ENCODE results near the gene NSD2.
"Not testable (repeated sequence)": the region's sequence is repeated elsewhere in the genome, so short reads cannot be mapped to it uniquely, and the experiment has no call there.

Gene NSD2

DNA sequence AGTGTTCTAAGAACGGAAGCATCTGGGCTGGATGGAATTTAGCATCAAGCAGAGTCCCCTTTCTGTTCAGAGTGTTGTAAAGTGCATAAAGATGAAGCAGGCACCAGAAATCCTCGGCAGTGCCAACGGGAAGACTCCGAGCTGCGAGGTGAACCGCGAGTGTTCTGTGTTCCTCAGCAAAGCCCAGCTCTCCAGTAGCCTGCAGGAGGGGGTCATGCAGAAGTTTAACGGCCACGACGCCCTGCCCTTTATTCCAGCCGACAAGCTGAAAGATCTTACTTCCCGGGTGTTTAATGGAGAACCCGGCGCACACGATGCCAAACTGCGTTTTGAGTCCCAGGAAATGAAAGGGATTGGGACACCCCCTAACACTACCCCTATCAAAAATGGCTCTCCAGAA lies 29.4 kb downstream of the NSD2 start:
- DNase-seq = no peak

GRCh38 chr4:1901127-1901526 lies 29.9 kb downstream of the NSD2 start:
- DNase-seq = no peak

- DNase-seq = no peak
Observed at GRCh38 chr4:1902243-1902642, 31.1 kb downstream of the NSD2 start.

DNA sequence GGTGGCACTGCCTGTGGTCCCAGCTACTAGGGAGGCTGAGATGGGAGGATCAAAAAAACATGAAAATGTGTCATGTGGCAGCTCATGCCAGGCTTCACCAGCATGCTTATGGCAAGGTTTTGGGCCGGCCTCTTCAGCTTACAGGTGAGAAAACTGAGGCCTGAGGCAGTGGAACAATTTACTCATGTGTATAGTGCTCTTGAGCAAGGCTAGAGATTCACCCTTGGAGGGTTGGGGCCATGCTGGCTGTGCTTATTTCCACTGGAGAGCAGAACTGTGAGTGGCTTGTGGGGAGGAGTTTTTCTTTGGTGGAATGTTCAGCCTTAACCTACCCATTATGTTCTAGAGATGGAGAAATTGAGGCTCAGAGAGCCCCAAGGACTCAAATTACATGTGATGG lies 31.8 kb downstream of the NSD2 start:
- DNase-seq = no peak

GRCh38 chr4:1904042-1904441 lies 32.8 kb downstream of the NSD2 start:
- no peak for DNase-seq

- no peak for DNase-seq
Observed at GRCh38 chr4:1907848-1908525, 36.8 kb downstream of the NSD2 start.

DNA sequence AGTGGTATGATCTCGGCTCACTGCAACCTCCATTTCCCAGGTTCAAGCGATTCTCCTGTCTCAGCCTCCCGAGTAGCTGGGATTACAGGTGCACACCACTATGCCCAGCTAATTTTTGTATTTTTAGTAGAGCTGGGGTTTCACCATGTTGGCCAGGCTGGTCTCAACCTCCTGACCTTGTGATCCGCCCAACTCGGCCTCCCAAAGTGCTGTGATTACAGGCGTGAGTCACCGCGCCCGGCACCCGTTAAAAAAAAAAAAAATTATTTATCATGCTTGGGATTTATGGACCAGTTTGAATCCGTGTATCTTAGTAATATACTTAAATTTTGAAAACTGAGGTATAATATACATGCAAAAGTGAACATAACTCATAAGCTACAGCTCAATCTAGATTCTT lies 38.5 kb downstream of the NSD2 start:
- not testable (repeated sequence) for DNase-seq

GRCh38 chr4:1910643-1911042 lies 39.5 kb downstream of the NSD2 start:
- DNase-seq = no peak

DNA sequence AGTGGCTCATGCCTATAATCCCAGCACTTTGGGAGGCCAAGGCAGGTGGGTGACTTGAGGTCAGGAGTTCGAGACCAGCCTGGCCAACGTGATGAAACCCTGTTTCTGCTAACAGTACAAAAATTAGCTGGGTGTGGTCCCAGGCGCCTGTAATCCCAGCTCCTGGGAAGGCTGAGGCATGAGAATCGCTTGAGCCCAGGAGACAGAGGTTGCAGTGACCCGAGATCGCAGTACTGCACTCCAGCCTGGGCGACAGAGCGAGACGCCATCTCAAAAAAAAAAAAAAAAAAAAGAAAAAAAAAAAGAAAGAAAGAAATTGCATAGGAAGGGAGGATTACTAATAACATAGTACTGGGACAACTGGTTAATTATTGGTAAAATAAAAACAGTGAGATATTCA lies 40.1 kb downstream of the NSD2 start:
- DNase-seq = not testable (repeated sequence)

DNA sequence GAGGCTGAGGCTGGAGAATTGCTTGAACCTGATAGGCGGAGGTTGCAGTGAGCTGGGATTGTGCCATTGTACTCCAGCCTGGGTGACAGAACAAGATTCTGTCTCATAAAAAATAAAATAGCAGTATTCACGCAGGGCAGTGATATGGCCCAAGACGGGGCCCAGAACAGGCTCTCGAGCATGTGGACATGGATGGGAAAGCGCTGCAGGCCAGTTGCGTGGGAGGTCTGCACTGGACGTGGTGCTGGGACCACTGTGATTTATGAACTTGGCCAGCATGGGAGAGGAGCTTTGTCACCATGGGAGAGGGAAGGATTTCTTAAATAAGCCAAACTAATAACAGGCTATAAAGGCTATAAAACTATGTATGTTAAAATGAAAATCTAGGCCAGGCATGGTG lies 51.6 kb downstream of the NSD2 start:
- no peak for DNase-seq

- no peak for DNase-seq
Observed at GRCh38 chr4:1927675-1928074, 56.5 kb downstream of the NSD2 start.

- no peak for DNase-seq
Observed at GRCh38 chr4:1928356-1929239, 57.4 kb downstream of the NSD2 start.

GRCh38 chr4:1932736-1933135 lies 61.5 kb downstream of the NSD2 start:
- no peak for DNase-seq

- DNase-seq = no peak
Observed at GRCh38 chr4:1933700-1934099, 62.5 kb downstream of the NSD2 start.

- DNase-seq = no peak
Observed at GRCh38 chr4:1937550-1937949, 66.4 kb downstream of the NSD2 start.

GRCh38 chr4:1938027-1938426 lies 66.8 kb downstream of the NSD2 start:
- no peak for DNase-seq

GRCh38 chr4:1939664-1940509 lies 68.7 kb downstream of the NSD2 start:
- DNase-seq = no peak

GRCh38 chr4:1940566-1940965 lies 69.4 kb downstream of the NSD2 start:
- DNase-seq = no peak

GRCh38 chr4:1943928-1944327 lies 72.7 kb downstream of the NSD2 start:
- DNase-seq = no peak

- no peak for DNase-seq
Observed at GRCh38 chr4:1945124-1945895, 74.1 kb downstream of the NSD2 start.

DNA sequence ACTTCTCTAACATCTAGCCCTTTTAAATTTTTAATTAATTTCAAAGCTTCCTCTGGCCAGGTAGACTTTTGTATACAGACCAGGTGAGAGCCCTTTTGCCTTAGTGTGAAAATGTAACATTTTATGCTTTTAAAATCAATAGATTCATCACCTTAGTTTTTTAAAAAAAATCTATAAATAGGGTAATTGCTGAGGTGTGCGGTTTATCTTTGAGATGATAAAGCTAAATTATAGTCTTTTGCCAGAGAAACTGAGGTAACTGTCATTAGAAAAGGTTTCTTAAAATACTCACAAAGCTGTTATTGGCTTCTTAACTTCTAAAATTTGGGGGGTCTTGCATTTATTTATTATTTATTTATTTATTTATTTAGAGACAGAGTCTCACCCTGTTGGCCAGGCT lies 74.7 kb downstream of the NSD2 start:
- no peak for DNase-seq

GRCh38 chr4:1948232-1948631 lies 77.0 kb downstream of the NSD2 start:
- no peak for DNase-seq
